Left forelimb (tissue), 1 donor: Measurements from ENCODE around the gene OVOL2.
"Not testable (repeated sequence)": the region's sequence is repeated elsewhere in the genome, so short reads cannot be mapped to it uniquely, and the experiment has no call there.

ENCODE experiments used
- DNase-seq: peaks from one replicate; pipeline ENCODE4 v3.0.0-alpha.2; 2018; ENCODE audit warnings: low spot score

The OVOL2 gene

GRCh38 chr20:18057994-18058349, 256 bp upstream of the OVOL2 start:
- DNase-seq: no peak

DNA sequence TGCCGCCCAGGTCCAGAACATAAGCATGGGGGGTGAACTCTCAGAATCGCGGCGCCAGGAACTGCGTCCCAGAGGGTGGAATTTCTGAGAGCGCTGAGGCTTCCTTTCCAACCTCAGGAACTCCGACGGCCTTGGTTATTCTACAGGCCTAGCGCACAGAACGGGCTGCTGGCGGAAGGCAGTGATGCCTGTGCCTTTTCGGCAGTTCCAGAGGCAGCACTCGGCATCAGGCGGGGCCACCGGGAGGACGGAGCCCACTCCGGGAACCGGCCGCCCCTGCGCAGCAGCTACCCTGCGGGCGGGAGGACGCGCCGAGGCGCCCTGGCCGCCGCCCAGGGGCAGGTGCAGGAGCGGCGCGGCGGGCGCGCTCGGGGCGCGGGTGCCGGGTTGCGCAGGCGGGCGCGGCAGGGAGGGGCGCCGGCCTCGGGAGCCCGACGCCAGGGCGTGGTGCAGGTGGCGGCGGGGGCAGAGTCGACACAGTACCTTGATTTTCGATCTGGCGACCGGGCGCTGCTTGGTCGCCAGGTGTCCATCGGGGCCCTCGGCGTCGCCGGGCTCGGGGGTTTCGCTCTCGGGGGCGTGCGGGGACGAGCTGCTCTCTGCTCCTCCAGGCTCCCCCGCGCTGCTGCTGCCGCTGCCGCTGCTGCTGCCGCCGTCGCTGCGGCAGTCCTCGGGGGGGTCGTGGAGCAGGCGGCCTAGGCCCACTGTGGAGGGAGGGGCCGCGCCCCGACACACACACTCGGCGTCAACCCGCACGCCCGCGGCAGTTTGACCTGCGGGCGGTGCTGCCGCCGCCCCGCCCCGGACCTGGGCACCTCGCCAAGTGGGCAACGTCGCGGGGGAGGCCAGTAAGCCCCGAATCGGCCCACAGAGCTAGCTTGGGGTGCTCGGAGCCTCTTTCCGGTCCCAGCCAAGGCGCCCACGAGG, 1.3 kb downstream of the OVOL2 start:
- no peak for DNase-seq

DNA sequence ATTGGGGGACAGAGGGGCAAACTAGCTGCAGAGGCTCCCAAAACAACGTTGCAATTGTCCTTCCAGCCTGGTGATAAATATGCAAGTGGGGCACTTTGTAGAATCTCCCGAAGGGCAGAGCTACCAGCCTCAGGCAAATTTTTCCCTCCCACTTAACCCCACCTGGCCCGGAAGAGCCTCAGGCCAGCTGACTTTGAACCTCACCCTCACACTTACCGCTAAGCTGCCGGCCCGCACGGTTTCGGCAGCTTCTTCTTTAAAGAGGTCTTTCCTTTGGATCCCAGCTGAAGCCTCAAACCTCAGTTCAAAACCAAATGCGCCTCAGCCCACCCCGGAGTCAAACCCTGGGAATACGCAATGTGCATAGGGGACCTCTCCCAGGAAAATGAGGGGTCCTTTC, 2.5 kb downstream of the OVOL2 start:
- no peak for DNase-seq

DNA sequence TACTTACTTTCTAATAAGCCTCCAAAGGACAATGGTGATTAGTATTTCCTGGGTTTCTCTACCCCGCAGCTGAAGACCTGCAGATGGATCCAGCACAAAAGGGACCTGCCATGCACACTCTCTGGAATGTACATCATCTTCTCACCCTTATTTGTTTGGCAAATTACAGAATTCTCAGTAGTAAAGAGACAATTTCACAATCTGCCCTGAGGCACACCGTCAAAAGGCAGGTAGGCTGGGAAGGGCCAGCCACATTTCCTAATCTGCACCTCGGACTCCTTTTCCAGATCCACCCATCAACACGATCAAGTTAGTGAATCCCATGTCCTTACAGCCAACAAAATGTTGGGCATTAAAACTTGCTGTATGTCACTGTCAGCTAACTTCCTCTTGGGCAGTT, 4.9 kb downstream of the OVOL2 start:
- no peak for DNase-seq

DNA sequence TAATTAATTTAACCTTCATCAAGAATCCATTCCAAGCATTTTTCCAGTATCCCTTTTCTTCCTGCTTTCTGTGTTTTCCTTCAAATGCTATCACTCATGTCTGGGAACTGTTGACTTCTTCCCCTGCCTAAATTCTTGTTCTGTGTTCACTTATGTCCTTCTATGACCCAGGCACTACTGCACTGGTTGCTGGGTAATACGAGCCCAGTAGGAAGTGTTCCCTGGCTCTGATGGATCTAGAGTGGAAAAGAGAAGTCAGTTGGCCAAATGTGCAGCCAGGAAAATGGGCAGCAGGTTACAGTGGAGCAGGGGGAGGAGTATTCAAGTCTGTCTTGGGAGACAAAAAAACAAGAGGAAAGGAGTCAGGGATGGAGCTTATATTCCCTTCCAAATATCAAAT, 7.1 kb downstream of the OVOL2 start:
- DNase-seq: no peak

DNA sequence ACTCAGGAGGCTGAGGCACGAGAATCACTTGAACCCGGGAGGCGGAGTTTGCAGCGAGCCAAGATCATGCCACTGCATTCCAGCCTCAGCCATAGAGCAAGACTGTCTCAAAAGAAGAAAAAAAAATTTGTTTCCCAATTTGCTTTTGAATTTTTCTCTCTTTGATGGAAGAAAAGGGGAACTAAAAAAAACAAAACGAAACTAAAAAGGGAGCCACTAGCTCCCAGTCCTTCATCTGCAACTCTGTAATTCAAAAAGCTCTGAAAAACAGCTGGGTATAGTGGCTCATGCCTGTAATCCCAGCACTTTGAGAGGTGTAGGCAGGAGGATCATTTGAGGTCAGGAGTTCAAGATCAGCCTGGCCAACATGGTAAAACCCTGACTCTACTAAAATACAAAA, 9.5 kb downstream of the OVOL2 start:
- DNase-seq: no peak

DNA sequence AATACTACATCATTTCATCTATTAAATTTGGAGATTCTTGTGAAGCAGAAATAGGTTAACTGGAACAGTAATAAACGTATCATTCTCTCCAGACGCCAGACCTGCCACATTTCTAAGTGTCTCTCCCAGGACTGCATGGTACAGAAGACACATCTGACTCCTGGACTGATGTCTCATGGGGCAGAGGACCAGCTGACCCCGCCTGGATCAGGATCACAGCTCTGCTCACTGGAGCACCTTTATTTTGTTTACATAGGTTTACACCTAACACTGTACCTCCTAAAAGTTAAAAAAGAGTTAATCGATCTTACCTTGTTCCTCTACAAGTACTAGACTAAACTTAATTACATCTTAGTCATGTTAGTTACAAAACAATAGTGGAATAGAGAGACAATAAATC, 11.2 kb downstream of the OVOL2 start:
- DNase-seq: no peak

DNA sequence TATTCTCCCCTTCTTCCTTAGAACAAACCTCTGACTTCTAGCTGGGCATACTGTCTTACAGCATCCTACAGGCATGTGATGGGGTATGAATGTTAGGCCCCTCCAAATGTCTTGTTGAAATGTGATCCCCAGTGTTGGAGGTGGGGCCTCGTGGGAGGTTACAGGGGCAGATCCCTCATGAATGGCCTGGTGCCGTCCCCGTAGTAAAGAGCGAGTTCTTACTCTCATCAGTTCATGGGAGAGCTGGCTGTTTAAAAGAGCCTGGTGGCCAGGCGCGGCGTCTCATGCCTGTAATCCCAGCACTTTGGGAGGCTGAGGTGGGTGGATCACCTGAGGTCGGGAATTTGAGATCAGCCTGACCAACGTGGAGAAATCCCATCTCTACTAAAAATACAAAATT, 15.5 kb downstream of the OVOL2 start:
- DNase-seq: no peak

GRCh38 chr20:18041462-18041861, 16.3 kb downstream of the OVOL2 start:
- DNase-seq: no peak

DNA sequence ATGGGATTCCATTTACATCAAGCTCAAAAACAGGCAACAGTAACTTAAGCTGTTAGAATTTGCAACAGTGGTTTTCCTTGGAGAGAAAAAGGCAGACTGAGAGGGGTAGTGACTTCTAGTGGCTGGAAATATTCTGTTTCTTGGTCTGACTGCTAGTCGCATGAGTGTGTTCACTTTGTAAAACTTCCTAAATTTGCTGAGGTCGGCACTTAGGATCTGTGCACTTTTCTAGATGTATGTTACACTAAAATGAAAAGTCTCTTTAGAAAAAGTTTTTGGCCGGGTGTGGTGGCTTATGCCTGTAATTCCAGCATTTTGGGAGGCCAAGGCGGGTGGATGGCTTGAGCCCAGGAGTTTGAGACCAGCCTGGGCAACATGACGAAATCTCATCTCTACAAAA, 18.7 kb downstream of the OVOL2 start:
- no peak for DNase-seq

DNA sequence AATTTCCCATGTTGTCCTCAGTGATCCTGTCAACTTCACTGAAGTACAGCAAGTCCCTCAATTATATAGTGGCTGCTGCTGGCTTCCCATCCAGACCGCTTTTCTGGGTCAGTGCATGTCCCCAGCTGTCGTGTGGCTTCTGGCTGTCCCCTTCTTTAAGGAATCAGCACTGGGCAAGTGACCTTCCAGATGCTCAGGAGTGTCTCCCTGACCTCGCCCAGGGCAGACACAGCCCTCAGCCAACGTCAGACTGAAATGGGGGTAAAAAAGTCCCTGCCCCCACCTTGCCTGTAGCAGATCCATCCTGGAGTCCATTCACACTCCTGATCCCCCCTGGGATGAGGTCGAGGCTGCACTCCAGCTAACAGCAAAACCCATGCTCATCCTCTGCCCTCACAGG, 23.7 kb downstream of the OVOL2 start:
- no peak for DNase-seq

DNA sequence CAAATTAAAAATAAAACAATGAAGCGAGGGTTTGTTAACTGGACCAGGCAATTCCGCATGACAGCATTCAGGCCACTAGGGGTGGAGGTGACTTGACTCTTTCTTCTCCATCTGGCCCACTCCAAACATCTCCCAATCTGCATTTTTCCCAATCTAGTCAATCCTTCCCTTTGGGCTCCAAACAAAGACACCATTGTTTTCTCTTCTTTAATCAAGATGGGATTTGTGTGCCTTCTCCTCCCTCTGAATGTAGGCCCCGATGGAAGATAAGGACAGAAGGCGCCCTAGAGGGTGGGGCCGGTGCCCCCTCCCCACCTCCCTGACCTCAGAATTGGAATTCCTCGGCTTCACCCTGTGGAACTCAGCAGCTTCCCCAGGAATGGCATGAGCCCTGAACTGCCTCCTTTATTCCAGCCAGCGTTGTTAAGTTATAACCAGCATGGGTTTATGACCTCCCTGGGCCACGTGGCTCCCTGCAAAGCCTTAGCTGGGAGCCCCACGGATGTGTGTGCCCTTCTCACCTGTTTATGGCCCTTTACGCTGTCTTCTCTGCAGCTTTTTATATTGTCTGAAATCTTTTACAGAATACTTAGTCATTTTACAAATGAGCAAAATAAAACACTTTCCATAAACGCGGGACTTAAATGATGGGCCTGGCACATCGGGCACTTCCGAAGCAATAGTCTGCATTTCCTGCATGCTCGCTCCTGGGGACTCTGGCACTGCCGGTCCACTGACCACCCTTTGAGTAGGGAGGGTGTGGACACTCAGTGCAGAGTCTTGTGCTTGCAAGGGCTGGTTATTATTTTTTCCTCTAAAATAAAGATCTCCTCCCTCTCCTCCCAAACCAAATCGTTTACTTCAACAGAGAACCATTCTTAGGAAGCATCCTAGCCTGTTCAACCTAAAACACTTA, 24.5 kb downstream of the OVOL2 start:
- no peak for DNase-seq

GRCh38 chr20:18031888-18032509, 25.7 kb downstream of the OVOL2 start:
- DNase-seq: no peak

GRCh38 chr20:18031050-18031449, 26.7 kb downstream of the OVOL2 start:
- no peak for DNase-seq

DNA sequence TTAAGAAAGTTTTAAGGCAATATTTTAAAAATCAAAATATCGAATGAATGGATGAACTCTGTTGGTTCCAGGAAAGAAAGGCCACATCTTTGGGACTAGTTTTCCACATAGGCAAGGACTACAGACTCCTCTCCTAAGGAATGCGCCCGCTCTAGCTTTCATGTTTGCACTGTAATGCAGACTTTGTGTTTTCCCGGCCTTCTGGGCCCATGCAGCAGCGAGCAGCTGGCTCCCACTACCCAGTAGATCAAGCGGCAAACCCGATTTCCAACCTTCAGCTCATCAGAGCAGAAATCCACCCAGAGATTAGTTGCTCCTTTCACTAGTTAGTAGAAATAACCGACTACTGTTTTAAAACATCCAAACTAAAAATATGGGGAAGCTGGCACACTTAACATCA, 27.7 kb downstream of the OVOL2 start:
- no peak for DNase-seq

GRCh38 chr20:18027011-18027410, 30.7 kb downstream of the OVOL2 start:
- DNase-seq: not testable (repeated sequence)

GRCh38 chr20:18024606-18025127, 33.0 kb downstream of the OVOL2 start:
- DNase-seq: no peak

- no peak for DNase-seq
Measured at GRCh38 chr20:18020931-18021330, 36.8 kb downstream of the OVOL2 start.

DNA sequence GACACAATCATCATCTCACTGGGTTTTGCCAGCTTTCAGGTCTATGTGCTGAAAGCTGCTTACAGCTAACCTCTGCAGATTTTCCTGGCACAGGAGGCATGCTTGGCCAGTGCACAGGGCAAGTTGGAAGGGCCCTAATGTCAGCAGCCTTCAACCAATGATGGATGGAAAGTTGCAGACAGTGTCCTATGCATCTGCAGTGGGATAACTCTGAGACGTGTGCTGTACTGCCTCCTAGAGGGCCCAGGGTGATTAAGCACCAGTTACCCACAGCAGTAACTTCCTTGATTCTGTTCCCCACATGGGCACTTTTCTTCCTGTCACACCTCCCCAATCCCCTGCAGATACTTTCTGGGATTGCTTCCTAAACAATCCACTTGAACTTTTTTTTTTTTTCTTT, 38.6 kb downstream of the OVOL2 start:
- no peak for DNase-seq

DNA sequence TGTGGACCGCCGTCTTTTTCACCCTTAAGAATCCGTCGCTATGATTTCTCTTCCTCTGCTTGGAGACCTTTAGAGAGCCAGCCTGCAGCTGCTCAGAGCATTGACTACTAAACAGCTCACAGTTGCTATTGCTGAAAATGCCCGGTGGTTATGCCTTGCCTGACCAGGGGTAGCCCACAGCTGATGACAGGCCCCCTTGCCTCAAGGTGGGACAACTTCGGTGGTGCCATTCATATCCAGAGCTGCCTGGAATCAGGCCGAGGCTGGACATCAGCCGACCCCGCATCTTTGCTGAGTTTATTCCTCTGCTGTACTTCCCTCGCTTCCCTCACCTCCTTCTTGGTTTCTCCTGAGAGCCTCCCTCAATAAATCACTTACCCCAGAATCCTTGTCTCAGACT, 39.6 kb downstream of the OVOL2 start:
- DNase-seq: no peak

DNA sequence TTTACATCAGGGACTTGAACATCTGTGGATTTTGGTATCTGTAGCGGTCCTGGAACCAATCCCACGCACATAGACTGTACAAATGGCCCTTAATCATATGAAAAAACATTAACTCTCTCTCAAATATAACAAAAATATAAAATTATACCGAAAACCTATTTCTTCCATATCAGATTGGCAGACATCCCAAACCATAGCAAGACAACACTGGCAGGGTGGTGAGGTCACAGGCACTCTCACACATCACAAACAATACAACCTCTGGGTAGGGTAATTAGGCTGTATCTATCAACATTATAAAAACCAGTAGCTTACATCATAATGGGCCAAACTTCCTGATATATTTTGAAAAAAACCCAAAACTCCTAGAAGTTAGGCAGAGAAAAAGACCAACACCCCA, 40.9 kb downstream of the OVOL2 start:
- no peak for DNase-seq

- no peak for DNase-seq
Measured at GRCh38 chr20:18014411-18014810, 43.3 kb downstream of the OVOL2 start.
